ENCODE data around the gene CNTNAP2. TPM values are rescaled to one million over a fixed set of nuclear protein-coding genes. Genes with fewer than 3 reads are reported as not detected.
"Not testable (repeated sequence)": the region's sequence is repeated elsewhere in the genome, so short reads cannot be mapped to it uniquely, and the experiment has no call there.

CNTNAP2 gene
- total RNA-seq, 1 donor from 2014 or later: 0.48 TPM

GRCh38 chr7:146248744-146249143 lies 132.1 kb downstream of the CNTNAP2 start:
- DNase-seq; ATAC-seq (ENCODE audit: poor library complexity); intact Hi-C loops (cut with DNase I): not testable (repeated sequence)

GRCh38 chr7:146249272-146249671 lies 132.7 kb downstream of the CNTNAP2 start:
- ATAC-seq (ENCODE audit: poor library complexity) (no peak), DNase-seq (no peak)
- intact Hi-C loops (cut with DNase I): no loop called here

- intact Hi-C loops (cut with DNase I): no loop called here
- ATAC-seq (ENCODE audit: poor library complexity) (no peak), DNase-seq (no peak)
Observed at GRCh38 chr7:146255609-146256008, 139.0 kb downstream of the CNTNAP2 start.

- intact Hi-C loops (cut with DNase I): no loop called here
- no peak for DNase-seq
- no peak for ATAC-seq (ENCODE audit: poor library complexity)
Observed at GRCh38 chr7:146262527-146262926, 145.9 kb downstream of the CNTNAP2 start.

- no peak for DNase-seq
- no peak for ATAC-seq (ENCODE audit: poor library complexity)
- intact Hi-C loops (cut with DNase I): no loop called here
Observed at GRCh38 chr7:146276888-146277287, 160.3 kb downstream of the CNTNAP2 start.

GRCh38 chr7:146285418-146285817 lies 168.8 kb downstream of the CNTNAP2 start:
- no peak for DNase-seq
- ATAC-seq (ENCODE audit: poor library complexity): no peak
- intact Hi-C loops (cut with DNase I): no loop called here

- ATAC-seq (ENCODE audit: poor library complexity): no peak
- DNase-seq: no peak
- intact Hi-C loops (cut with DNase I): no loop called here
Observed at GRCh38 chr7:146290746-146291145, 174.1 kb downstream of the CNTNAP2 start.

GRCh38 chr7:146291900-146292299 lies 175.3 kb downstream of the CNTNAP2 start:
- no peak for DNase-seq
- intact Hi-C loops (cut with DNase I): no loop called here
- no peak for ATAC-seq (ENCODE audit: poor library complexity)

GRCh38 chr7:146296028-146296427 lies 179.4 kb downstream of the CNTNAP2 start:
- no peak for DNase-seq
- no peak for ATAC-seq (ENCODE audit: poor library complexity)
- intact Hi-C loops (cut with DNase I): no loop called here

- no peak for ATAC-seq (ENCODE audit: poor library complexity)
- intact Hi-C loops (cut with DNase I): no loop called here
Observed at GRCh38 chr7:146314962-146315361, 198.4 kb downstream of the CNTNAP2 start.

GRCh38 chr7:146319629-146320028 lies 203.0 kb downstream of the CNTNAP2 start:
- DNase-seq: no peak
- intact Hi-C loops (cut with DNase I): no loop called here
- ATAC-seq (ENCODE audit: poor library complexity): no peak

More at GRCh38 chr7:146314962-146315361, 198.4 kb downstream of the CNTNAP2 start:
- DNase-seq: no peak

- no peak for ATAC-seq (ENCODE audit: poor library complexity)
- no peak for DNase-seq
- intact Hi-C loops (cut with DNase I): no loop called here
Observed at GRCh38 chr7:146321301-146321700, 204.7 kb downstream of the CNTNAP2 start.

- DNase-seq (no peak), ATAC-seq (ENCODE audit: poor library complexity) (no peak)
- intact Hi-C loops (cut with DNase I): no loop called here
Observed at GRCh38 chr7:146331369-146331768, 214.8 kb downstream of the CNTNAP2 start.

- DNase-seq (no peak), ATAC-seq (ENCODE audit: poor library complexity) (no peak)
- intact Hi-C loops (cut with DNase I): no loop called here
Observed at GRCh38 chr7:146345251-146345650, 228.7 kb downstream of the CNTNAP2 start.

- intact Hi-C loops (cut with DNase I): no loop called here
- ATAC-seq (ENCODE audit: poor library complexity): no peak
Observed at GRCh38 chr7:146346096-146346495, 229.5 kb downstream of the CNTNAP2 start.

GRCh38 chr7:146355216-146355615 lies 238.6 kb downstream of the CNTNAP2 start:
- intact Hi-C loops (cut with DNase I): no loop called here
- no peak for DNase-seq
- ATAC-seq (ENCODE audit: poor library complexity): no peak

More at GRCh38 chr7:146346096-146346495, 229.5 kb downstream of the CNTNAP2 start:
- DNase-seq: no peak

- DNase-seq: no peak
- intact Hi-C loops (cut with DNase I): no loop called here
- no peak for ATAC-seq (ENCODE audit: poor library complexity)
Observed at GRCh38 chr7:146359176-146359575, 242.6 kb downstream of the CNTNAP2 start.

- ATAC-seq (ENCODE audit: poor library complexity): no peak
- intact Hi-C loops (cut with DNase I): no loop called here
- DNase-seq: no peak
Observed at GRCh38 chr7:146366938-146367337, 250.3 kb downstream of the CNTNAP2 start.

GRCh38 chr7:146370171-146370570 lies 253.6 kb downstream of the CNTNAP2 start:
- DNase-seq (no peak), ATAC-seq (ENCODE audit: poor library complexity) (no peak)
- intact Hi-C loops (cut with DNase I): no loop called here

- ATAC-seq (ENCODE audit: poor library complexity) (no peak), DNase-seq (no peak)
- intact Hi-C loops (cut with DNase I): no loop called here
Observed at GRCh38 chr7:146375170-146375569, 258.6 kb downstream of the CNTNAP2 start.

GRCh38 chr7:146378196-146378595 lies 261.6 kb downstream of the CNTNAP2 start:
- intact Hi-C loops (cut with DNase I): no loop called here
- ATAC-seq (ENCODE audit: poor library complexity) (no peak), DNase-seq (no peak)

Data from Right ventricle myocardium superior (tissue), 1 donor.